Breast epithelium (tissue), 3 donors: ENCODE results near the gene SNRPD3.

Experiments
- CTCF ChIP-seq, 3 donors: fragments of 450-650 bp; IDR thresholded peaks; one replicate each; pipeline ENCODE4 v1.5.1; 2016 to 2017; ENCODE audit warnings: antibody characterized with exemption in 3 of 3, mild to moderate bottlenecking in 3 of 3, moderate library complexity in 3 of 3
- POLR2A ChIP-seq: fragments of 450-650 bp; IDR thresholded peaks from one replicate; pipeline ENCODE4 v1.6.1; 2016; ENCODE audit warnings: antibody characterized with exemption, mild to moderate bottlenecking, moderate library complexity
- POLR2AphosphoS5 ChIP-seq, 3 donors: sonication (generic); formaldehyde crosslinking; IDR thresholded peaks; one replicate each; pipeline ENCODE4 v1.6.1; 2017; ENCODE audit warnings: antibody characterized with exemption in 3 of 3

- no peak for TF ChIP-seq POLR2A
- no peak for TF ChIP-seq CTCF (IDR thresholded peaks at IDR 0.05)
- TF ChIP-seq POLR2AphosphoS5 (IDR thresholded peaks at IDR 0.05) = no peak
Measured at GRCh38 chr22:24578355-24579257, 22.8 kb downstream of the SNRPD3 start.
